ENCODE results near the gene IL1A. TPM values are rescaled to one million over a fixed set of nuclear protein-coding genes. Genes with fewer than 3 reads are reported as not detected.

IL1A gene
- total RNA-seq, 2 experiments from 2014 or later: 0.23 to 3.1 TPM

DNA sequence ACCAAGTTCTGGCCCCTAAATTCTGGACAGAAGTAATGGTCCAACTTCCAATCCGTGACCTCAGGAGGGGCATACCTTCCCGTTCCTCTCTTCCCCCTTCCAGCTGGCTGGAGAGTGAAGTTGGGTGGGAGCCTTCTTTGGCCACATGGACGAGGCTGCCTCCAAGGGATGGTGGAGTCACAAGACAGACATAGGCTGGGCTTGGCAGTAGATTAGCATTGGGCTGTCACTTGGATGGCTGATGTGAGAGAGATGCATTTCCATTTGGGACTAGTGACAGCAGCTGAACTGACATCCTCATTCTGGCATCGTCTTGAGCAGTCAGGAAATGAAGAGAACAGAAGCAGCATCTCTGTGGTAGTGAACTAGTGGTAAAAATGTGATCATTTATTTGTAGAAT is 50.8 kb downstream of the IL1A start:
- Mint-ChIP-seq H3K4me1 (peaks cover 2% of the 10 kb centered on the region), H3K27ac (no peak overlapping the region), H3K27me3 (peaks cover 2% of the 10 kb centered on the region), H3K9me3 (ENCODE audit: low read depth) (no peaks in the 10 kb centered on the region), H3K36me3 (peaks cover 17% of the 10 kb centered on the region), H3K4me3 (no peak overlapping the region)
- ATAC-seq (no peak), DNase-seq (no peak)
- CTCF ChIA-PET: interaction anchor here (1.1 to 14.1 kb wide), 4 partner anchors 106 to 208 kb away, joined by 3 to 247 read pairs (median 3); no protein-coding TSS in a partner anchor

DNA sequence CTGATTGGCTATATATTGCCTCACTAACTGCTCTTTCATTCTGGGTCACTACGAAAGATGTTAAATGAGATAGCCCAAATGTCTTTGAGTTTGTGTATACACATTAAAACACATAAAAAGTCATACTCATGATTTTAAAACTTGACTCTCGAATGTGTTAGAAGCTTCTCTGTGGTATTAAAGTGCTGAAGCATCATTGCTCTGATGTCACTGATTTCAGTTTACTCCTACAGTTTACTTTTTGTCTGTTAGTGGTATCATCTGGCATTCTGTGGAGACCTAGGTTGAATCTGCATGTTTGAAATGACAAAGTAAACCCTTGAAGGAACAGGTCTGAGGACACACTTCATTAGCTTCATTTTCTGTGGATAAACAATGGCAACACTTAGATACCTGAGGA is 52.8 kb downstream of the IL1A start:
- H3K4me1 Mint-ChIP-seq: peaks cover 8% of the 10 kb centered on the region
- CTCF ChIA-PET: interaction anchor here (1.3 to 14.1 kb wide), 5 partner anchors 18 to 209 kb away, joined by 3 to 247 read pairs (median 17); no protein-coding TSS in a partner anchor
- DNase-seq (no peak), ATAC-seq (no peak)
- peaks cover 10% of the 10 kb centered on the region for H3K27me3 Mint-ChIP-seq
- H3K4me3 Mint-ChIP-seq: no peak overlapping the region
- H3K9me3 Mint-ChIP-seq (ENCODE audit: low read depth): no peaks in the 10 kb centered on the region
- no peak overlapping the region for H3K27ac Mint-ChIP-seq
- peaks cover 1% of the 10 kb centered on the region for H3K36me3 Mint-ChIP-seq

GRCh38 chr2:112730791-112731190 is 53.5 kb downstream of the IL1A start:
- DNase-seq (no peak), ATAC-seq (no peak)
- Mint-ChIP-seq H3K36me3 (no peaks in the 10 kb centered on the region), H3K27ac (no peak overlapping the region), H3K4me3 (no peak overlapping the region), H3K4me1 (peaks cover 13% of the 10 kb centered on the region), H3K27me3 (peaks cover 10% of the 10 kb centered on the region), H3K9me3 (ENCODE audit: low read depth) (no peaks in the 10 kb centered on the region)
- CTCF ChIA-PET: interaction anchor here (1.0 to 14.1 kb wide), 8 partner anchors 9 to 228 kb away, joined by 3 to 247 read pairs (median 4); partner anchors contain the start of gene SLC20A1

DNA sequence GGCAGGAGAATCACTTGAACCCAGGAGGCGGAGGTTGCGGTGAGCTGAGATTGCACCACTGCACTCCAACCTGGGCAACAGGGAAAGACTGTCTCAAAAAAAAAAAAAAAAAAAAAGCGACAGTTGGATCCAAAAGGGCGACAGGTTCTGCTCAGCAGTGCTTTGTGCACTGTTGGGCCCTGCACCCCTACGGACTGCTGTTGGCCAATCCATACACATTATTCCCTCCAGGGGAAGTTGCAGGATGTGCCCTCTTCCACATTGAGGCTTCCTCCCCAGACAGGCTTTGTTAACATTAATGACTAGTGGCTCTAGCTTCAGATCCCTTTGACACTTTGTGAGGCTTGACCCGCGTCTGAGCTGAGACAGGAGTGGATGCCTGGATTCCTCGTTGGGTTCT is 54.1 kb downstream of the IL1A start:
- Mint-ChIP-seq H3K4me3 (no peak overlapping the region), H3K27me3 (peaks cover 10% of the 10 kb centered on the region), H3K9me3 (ENCODE audit: low read depth) (no peaks in the 10 kb centered on the region), H3K4me1 (peaks cover 15% of the 10 kb centered on the region), H3K27ac (no peak overlapping the region), H3K36me3 (no peaks in the 10 kb centered on the region)
- CTCF ChIA-PET: interaction anchor here (1.0 to 14.1 kb wide), 7 partner anchors 9 to 229 kb away, joined by 3 to 247 read pairs (median 4); partner anchors contain the start of gene SLC20A1
- ATAC-seq (no peak), DNase-seq (no peak)

GRCh38 chr2:112728378-112729175 is 55.7 kb downstream of the IL1A start:
- CTCF ChIA-PET: interaction anchor here (0.7 to 14.1 kb wide), 9 partner anchors 21 to 212 kb away, joined by 3 to 247 read pairs (median 32); partner anchors contain the start of gene CHCHD5
- H3K36me3 Mint-ChIP-seq: no peaks in the 10 kb centered on the region
- H3K4me3 Mint-ChIP-seq: no peak overlapping the region
- H3K9me3 Mint-ChIP-seq (ENCODE audit: low read depth): no peaks in the 10 kb centered on the region
- ATAC-seq: no peak
- no peak for DNase-seq
- H3K27me3 Mint-ChIP-seq: peaks cover 10% of the 10 kb centered on the region
- H3K27ac Mint-ChIP-seq: no peak overlapping the region
- H3K4me1 Mint-ChIP-seq: peaks cover 19% of the 10 kb centered on the region

GRCh38 chr2:112728029-112728362 is 56.3 kb downstream of the IL1A start:
- ATAC-seq (no peak), DNase-seq (no peak)
- H3K9me3 Mint-ChIP-seq (ENCODE audit: low read depth): no peaks in the 10 kb centered on the region
- H3K4me1 Mint-ChIP-seq: peaks cover 19% of the 10 kb centered on the region
- no peaks in the 10 kb centered on the region for H3K36me3 Mint-ChIP-seq
- no peak overlapping the region for H3K4me3 Mint-ChIP-seq
- H3K27me3 Mint-ChIP-seq: peaks cover 10% of the 10 kb centered on the region
- H3K27ac Mint-ChIP-seq: no peak overlapping the region
- CTCF ChIA-PET: interaction anchor here (1.4 to 14.1 kb wide), 9 partner anchors 9 to 213 kb away, joined by 4 to 247 read pairs (median 34); partner anchors contain the start of gene CHCHD5

- Mint-ChIP-seq H3K9me3 (ENCODE audit: low read depth) (no peaks in the 10 kb centered on the region), H3K4me1 (peaks cover 19% of the 10 kb centered on the region), H3K4me3 (no peak overlapping the region), H3K27me3 (peaks cover 10% of the 10 kb centered on the region), H3K36me3 (no peaks in the 10 kb centered on the region), H3K27ac (no peak overlapping the region)
- no peak for DNase-seq
- CTCF ChIA-PET: interaction anchor here (0.6 to 14.1 kb wide), 25 partner anchors 10 to 246 kb away, joined by 3 to 247 read pairs (median 7); partner anchors contain the start of genes CHCHD5, IL1B and SLC20A1
- no peak for ATAC-seq
Measured at GRCh38 chr2:112727276-112728028, 56.8 kb downstream of the IL1A start.

DNA sequence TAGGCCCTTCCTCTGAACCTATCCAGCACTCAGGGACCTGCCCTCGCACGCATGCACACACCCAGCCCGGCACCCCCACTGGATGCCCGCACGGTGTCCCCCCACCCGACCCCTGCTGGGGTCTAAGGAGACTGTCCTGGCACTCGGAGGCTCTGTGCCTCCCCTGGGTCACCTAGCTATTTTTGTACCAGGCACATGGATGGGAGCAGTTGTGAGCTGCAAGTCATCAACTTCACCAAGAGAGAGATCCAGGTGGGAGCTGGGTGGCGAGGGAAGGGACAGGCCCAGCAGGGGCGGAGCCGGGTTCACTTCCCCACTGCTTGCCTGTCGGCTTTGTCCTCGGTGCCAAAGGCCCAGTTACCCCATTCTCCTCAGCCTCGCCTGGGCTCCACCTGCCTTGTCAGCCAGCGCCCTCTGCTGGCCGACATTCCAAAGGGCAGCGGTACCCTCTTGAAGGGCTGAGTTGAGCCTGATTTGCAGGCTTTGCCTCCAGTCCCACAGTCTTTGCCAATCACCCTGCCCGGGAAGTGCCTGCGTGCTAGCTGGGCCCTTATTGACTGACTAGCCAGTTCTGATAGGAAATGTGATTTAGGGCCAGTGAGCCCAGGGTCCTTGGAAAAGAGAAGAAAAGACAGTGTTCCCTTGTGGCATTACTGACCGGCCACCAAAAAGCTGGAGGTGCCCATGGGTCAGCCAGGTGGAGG is 57.7 kb downstream of the IL1A start:
- peak; percentile 99 for ATAC-seq
- CTCF ChIA-PET: interaction anchor here (0.6 to 14.1 kb wide), 40 partner anchors 11 to 245 kb away, joined by 3 to 247 read pairs (median 4); partner anchors contain the start of genes CHCHD5, IL1B and SLC20A1
- H3K27me3 Mint-ChIP-seq: peaks cover 10% of the 10 kb centered on the region
- peak; percentile 93 for DNase-seq
- H3K4me3 Mint-ChIP-seq: no peak overlapping the region
- H3K36me3 Mint-ChIP-seq: no peaks in the 10 kb centered on the region
- H3K27ac Mint-ChIP-seq: peak overlapping the region; percentile 75
- peaks cover 19% of the 10 kb centered on the region for H3K4me1 Mint-ChIP-seq
- H3K9me3 Mint-ChIP-seq (ENCODE audit: low read depth): no peaks in the 10 kb centered on the region

DNA sequence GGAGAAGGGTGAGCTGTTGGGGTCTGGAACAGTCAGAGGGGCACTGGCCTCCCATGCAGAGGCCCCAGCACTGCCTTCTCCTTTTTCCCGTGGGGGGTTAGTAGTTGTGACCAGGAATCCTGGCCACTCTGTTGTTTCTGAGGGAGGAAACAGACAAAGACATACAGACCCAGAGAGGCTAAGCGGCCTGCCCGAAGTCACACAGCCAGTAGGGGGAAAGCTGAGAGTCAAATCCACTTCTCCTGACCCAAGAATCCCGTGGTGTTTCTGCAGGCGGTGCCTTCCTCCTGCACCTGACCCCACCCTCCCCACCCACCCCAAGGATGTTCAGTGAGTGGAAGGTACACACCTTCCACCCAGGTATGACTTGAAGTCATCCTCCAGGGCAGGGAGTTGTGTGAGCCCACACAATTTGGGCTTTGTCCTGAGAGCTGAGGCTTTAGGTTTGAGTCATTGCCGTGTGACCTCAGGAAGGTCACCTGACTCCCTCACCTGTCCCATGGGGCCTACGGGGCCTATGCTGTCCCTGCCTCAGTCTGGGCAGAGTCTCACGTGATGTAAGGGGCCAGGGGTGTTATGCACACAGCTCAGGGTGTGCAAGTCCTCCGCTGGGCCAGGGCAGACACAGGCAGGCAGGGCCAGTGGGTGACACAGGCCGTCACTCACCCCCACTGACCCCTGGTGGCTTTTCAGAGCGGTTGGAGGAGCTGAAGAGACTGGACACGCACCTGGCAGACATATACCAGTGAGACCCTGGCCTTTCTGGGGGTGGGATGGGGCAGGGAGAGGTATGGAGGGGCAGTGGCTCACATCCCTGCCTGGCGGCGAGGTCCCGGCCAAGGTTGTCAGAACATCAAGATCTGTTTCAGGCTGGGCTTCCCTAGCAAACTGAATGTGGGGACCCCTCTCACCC is 58.5 kb downstream of the IL1A start:
- DNase-seq (no peak), ATAC-seq (no peak)
- Mint-ChIP-seq H3K36me3 (no peaks in the 10 kb centered on the region), H3K4me3 (no peak overlapping the region), H3K9me3 (ENCODE audit: low read depth) (no peaks in the 10 kb centered on the region), H3K4me1 (peaks cover 17% of the 10 kb centered on the region), H3K27me3 (peaks cover 10% of the 10 kb centered on the region), H3K27ac (no peak overlapping the region)
- CTCF ChIA-PET: interaction anchor here (0.6 to 14.1 kb wide), 41 partner anchors 12 to 215 kb away, joined by 3 to 247 read pairs (median 5); partner anchors contain the start of genes CHCHD5, IL1B and SLC20A1

GRCh38 chr2:112724591-112725525 is 59.4 kb downstream of the IL1A start:
- Mint-ChIP-seq H3K27ac (peak overlapping the region; percentile 15), H3K4me3 (no peak overlapping the region), H3K27me3 (peaks cover 14% of the 10 kb centered on the region), H3K36me3 (no peaks in the 10 kb centered on the region), H3K4me1 (peaks cover 17% of the 10 kb centered on the region), H3K9me3 (ENCODE audit: low read depth) (no peaks in the 10 kb centered on the region)
- DNase-seq (no peak), ATAC-seq (no peak)
- CTCF ChIA-PET: interaction anchor here (0.6 to 14.1 kb wide), 20 partner anchors 13 to 216 kb away, joined by 3 to 247 read pairs (median 6); partner anchors contain the start of gene CHCHD5

DNA sequence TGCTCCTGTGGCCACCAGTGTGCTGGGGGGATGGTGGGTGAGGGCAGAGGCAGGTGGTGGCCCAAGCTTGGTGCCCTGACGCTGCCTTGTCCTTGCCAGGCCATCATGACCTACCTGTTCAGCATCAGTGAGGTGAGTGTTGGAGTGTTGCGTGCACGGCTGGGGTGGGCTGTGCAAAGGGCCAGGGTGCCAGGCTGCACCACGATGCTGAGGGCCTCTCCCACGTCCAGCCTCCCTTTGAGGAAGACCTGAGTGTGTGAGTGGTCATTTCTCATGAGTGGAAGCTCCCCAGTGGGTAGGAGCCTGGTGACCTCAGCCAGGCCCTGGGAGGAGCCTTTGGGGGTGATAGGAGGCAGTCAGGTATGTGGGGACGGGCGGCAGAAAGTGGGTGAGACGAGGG is 60.3 kb downstream of the IL1A start:
- peaks cover 14% of the 10 kb centered on the region for H3K27me3 Mint-ChIP-seq
- no peaks in the 10 kb centered on the region for H3K36me3 Mint-ChIP-seq
- no peak overlapping the region for H3K27ac Mint-ChIP-seq
- DNase-seq: no peak
- H3K9me3 Mint-ChIP-seq (ENCODE audit: low read depth): no peaks in the 10 kb centered on the region
- ATAC-seq: no peak
- H3K4me3 Mint-ChIP-seq: no peak overlapping the region
- CTCF ChIA-PET: interaction anchor here (1.3 to 14.1 kb wide), 8 partner anchors 13 to 162 kb away, joined by 4 to 247 read pairs (median 41); partner anchors contain the start of gene CHCHD5
- H3K4me1 Mint-ChIP-seq: peaks cover 17% of the 10 kb centered on the region

Measured in activated CD8-positive, alpha-beta memory T cell treated with anti-CD3 and anti-CD28 coated beads, Interleukin-2, amount 10 ng/mL, durations not matched to agents 7 days and 5 days (primary cell).